Measurements from ENCODE around the gene MAP3K15. TPM values are rescaled to one million over a fixed set of nuclear protein-coding genes. Genes with fewer than 3 reads are reported as not detected.
A peak's percentile ranks its signal among the peaks of the same experiment; 100 is the strongest.

The MAP3K15 gene
- total RNA-seq, 1 experiment from 2014 or later = 3.4 TPM

- Histone ChIP-seq H3K4me3 (ENCODE audit: low read length) (no peak overlapping the region), H3K27ac (ENCODE audit: low read length) (no peak overlapping the region), H3K36me3 (ENCODE audit: low read depth, low read length) (no peaks in the 10 kb centered on the region), H3K79me2 (ENCODE audit: low read length) (no peaks in the 10 kb centered on the region), H2AFZ (ENCODE audit: low read length) (no peak overlapping the region), H4K20me1 (ENCODE audit: low read length) (no peaks in the 10 kb centered on the region), H3K4me2 (ENCODE audit: low read length) (no peak overlapping the region), H3K4me1 (ENCODE audit: insufficient read depth, low read length) (no peaks in the 10 kb centered on the region), H3K27me3 (ENCODE audit: low read length) (no peaks in the 10 kb centered on the region), H3K9me3 (ENCODE audit: low read length) (no peaks in the 10 kb centered on the region), H3K9ac (ENCODE audit: low read length) (no peak overlapping the region), H3F3A (ENCODE audit: low read length, unreplicated experiment) (no peaks in the 10 kb centered on the region), H3K9me2 (replicated peaks; ENCODE audit: low read length) (no peaks in the 10 kb centered on the region)
- BruUV-seq (replicated peaks) = no TSS peak
- intact Hi-C loops (cut with micrococcal nuclease) = no loop called here
- ChIA-PET CTCF (no interaction called here), POLR2A (ENCODE audit: unreplicated experiment) (no interaction called here)
- TF ChIP-seq EZH2phosphoT487 (IDR thresholded peaks at IDR 0.05; ENCODE audit: borderline replicate concordance, low read length) (no peak), CTCF (conservative IDR thresholded peaks at IDR 0.05; ENCODE audit: low read depth, low read length) (no peak), EZH2 (IDR thresholded peaks at IDR 0.05; ENCODE audit: low read length, unreplicated experiment) (no peak)
- ATAC-seq = no peak
- no peak for DNase-seq
Measured at GRCh38 chrX:19532709-19533108, 17.4 kb upstream of the MAP3K15 start.

- Histone ChIP-seq H2AFZ (ENCODE audit: low read length) (no peak overlapping the region), H3K9ac (ENCODE audit: low read length) (no peak overlapping the region), H3K79me2 (ENCODE audit: low read length) (no peaks in the 10 kb centered on the region), H3K27me3 (ENCODE audit: low read length) (no peaks in the 10 kb centered on the region), H3K9me3 (ENCODE audit: low read length) (no peaks in the 10 kb centered on the region), H4K20me1 (ENCODE audit: low read length) (no peaks in the 10 kb centered on the region), H3K36me3 (ENCODE audit: low read depth, low read length) (no peaks in the 10 kb centered on the region), H3K4me3 (ENCODE audit: low read length) (no peak overlapping the region), H3K27ac (ENCODE audit: low read length) (no peak overlapping the region), H3K4me1 (ENCODE audit: insufficient read depth, low read length) (no peaks in the 10 kb centered on the region), H3K9me2 (replicated peaks; ENCODE audit: low read length) (no peaks in the 10 kb centered on the region), H3F3A (ENCODE audit: low read length, unreplicated experiment) (no peaks in the 10 kb centered on the region), H3K4me2 (ENCODE audit: low read length) (no peak overlapping the region)
- intact Hi-C loops (cut with micrococcal nuclease) = no loop called here
- DNase-seq (no peak), ATAC-seq (no peak)
- ChIA-PET CTCF (no interaction called here), POLR2A (ENCODE audit: unreplicated experiment) (no interaction called here)
- TF ChIP-seq EZH2 (IDR thresholded peaks at IDR 0.05; ENCODE audit: low read length, unreplicated experiment) (no peak), EZH2phosphoT487 (IDR thresholded peaks at IDR 0.05; ENCODE audit: borderline replicate concordance, low read length) (no peak), CTCF (conservative IDR thresholded peaks at IDR 0.05; ENCODE audit: low read depth, low read length) (no peak)
- no TSS peak for BruUV-seq (replicated peaks)
Measured at GRCh38 chrX:19517965-19518364, 2.7 kb upstream of the MAP3K15 start.

DNA sequence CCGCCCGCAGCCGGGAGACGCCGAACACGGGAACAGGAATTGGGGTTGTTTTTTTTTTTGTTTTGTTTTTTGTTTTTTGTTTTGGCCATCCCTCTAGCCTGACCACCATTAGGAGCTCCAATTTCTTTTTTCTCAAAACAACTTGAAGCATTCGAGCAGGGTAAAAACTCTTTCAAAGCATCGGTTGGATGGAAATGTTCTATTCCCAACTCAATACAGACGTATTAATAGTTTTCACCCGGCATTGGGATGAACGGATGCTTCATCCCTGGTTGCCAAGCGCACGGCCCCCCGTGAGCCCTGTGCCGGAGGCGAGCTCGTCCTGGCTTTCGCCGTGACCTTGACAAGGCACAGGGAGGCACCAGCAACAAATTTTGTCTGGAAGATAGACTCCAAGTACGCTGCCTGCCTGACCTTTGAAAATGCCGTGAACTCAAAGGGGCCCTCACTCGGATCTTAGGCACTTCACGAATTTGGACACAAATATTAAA is 352 bp upstream of the MAP3K15 start:
- Histone ChIP-seq H3K4me1 (ENCODE audit: insufficient read depth, low read length) (no peaks in the 10 kb centered on the region), H3K4me3 (ENCODE audit: low read length) (peak overlapping the region; percentile 68), H3K9me3 (ENCODE audit: low read length) (no peaks in the 10 kb centered on the region), H3K79me2 (ENCODE audit: low read length) (no peaks in the 10 kb centered on the region), H3K36me3 (ENCODE audit: low read depth, low read length) (no peaks in the 10 kb centered on the region), H3K4me2 (ENCODE audit: low read length) (peak overlapping the region; percentile 96), H3K27me3 (ENCODE audit: low read length) (no peaks in the 10 kb centered on the region), H3K9me2 (replicated peaks; ENCODE audit: low read length) (no peaks in the 10 kb centered on the region), H4K20me1 (ENCODE audit: low read length) (no peaks in the 10 kb centered on the region), H3K9ac (ENCODE audit: low read length) (no peak overlapping the region), H3F3A (ENCODE audit: low read length, unreplicated experiment) (no peaks in the 10 kb centered on the region), H3K27ac (ENCODE audit: low read length) (no peak overlapping the region), H2AFZ (ENCODE audit: low read length) (peak overlapping the region; percentile 90)
- POLR2A ChIA-PET (ENCODE audit: unreplicated experiment) = no interaction called here
- TF ChIP-seq EZH2 (IDR thresholded peaks at IDR 0.05; ENCODE audit: low read length, unreplicated experiment) = no peak
- TF ChIP-seq EZH2phosphoT487 (IDR thresholded peaks at IDR 0.05; ENCODE audit: borderline replicate concordance, low read length) = no peak
- peak; percentile 27; the same call in 1 of the 2 replicates for TF ChIP-seq CTCF (conservative IDR thresholded peaks at IDR 0.05; ENCODE audit: low read depth, low read length)
- DNase-seq (peak; percentile 6), ATAC-seq (no peak)
- CTCF ChIA-PET = no interaction called here
- BruUV-seq (replicated peaks) = no TSS peak
- intact Hi-C loops (cut with micrococcal nuclease) = no loop called here
